ENCODE measurements around the gene ERC1. TPM values are rescaled to one million over a fixed set of nuclear protein-coding genes. Genes with fewer than 3 reads are reported as not detected.

ERC1 gene
- total RNA-seq, 1 experiment from 2014 or later, result 11.3 TPM

GRCh38 chr12:1382151-1382550, 391.1 kb downstream of the ERC1 start:
- DNase-seq (ENCODE audit: low spot score), result no peak

GRCh38 chr12:1382826-1383225, 391.8 kb downstream of the ERC1 start:
- DNase-seq (ENCODE audit: low spot score), result no peak

- no peak for DNase-seq (ENCODE audit: low spot score)
Measured at GRCh38 chr12:1383758-1384157, 392.7 kb downstream of the ERC1 start.

- DNase-seq (ENCODE audit: low spot score), result no peak
Measured at GRCh38 chr12:1384910-1385309, 393.9 kb downstream of the ERC1 start.

- DNase-seq (ENCODE audit: low spot score), result no peak
Measured at GRCh38 chr12:1391722-1392121, 400.7 kb downstream of the ERC1 start.

GRCh38 chr12:1395421-1395955, 404.5 kb downstream of the ERC1 start:
- DNase-seq (ENCODE audit: low spot score), result no peak

GRCh38 chr12:1398673-1399072, 407.6 kb downstream of the ERC1 start:
- DNase-seq (ENCODE audit: low spot score), result peak; percentile 75

GRCh38 chr12:1401891-1402290, 410.9 kb downstream of the ERC1 start:
- no peak for DNase-seq (ENCODE audit: low spot score)

GRCh38 chr12:1403417-1403816, 412.4 kb downstream of the ERC1 start:
- DNase-seq (ENCODE audit: low spot score), result no peak

GRCh38 chr12:1405619-1406018, 414.6 kb downstream of the ERC1 start:
- DNase-seq (ENCODE audit: low spot score), result no peak

GRCh38 chr12:1410794-1411193, 419.8 kb downstream of the ERC1 start:
- no peak for DNase-seq (ENCODE audit: low spot score)

GRCh38 chr12:1413930-1414329, 422.9 kb downstream of the ERC1 start:
- DNase-seq (ENCODE audit: low spot score), result no peak

- DNase-seq (ENCODE audit: low spot score), result no peak
Measured at GRCh38 chr12:1418144-1418543, 427.1 kb downstream of the ERC1 start.

GRCh38 chr12:1419849-1420371, 428.9 kb downstream of the ERC1 start:
- no peak for DNase-seq (ENCODE audit: low spot score)

- DNase-seq (ENCODE audit: low spot score), result no peak
Measured at GRCh38 chr12:1421091-1421846, 430.2 kb downstream of the ERC1 start.

- no peak for DNase-seq (ENCODE audit: low spot score)
Measured at GRCh38 chr12:1422604-1423315, 431.7 kb downstream of the ERC1 start.

GRCh38 chr12:1424674-1425395, 433.8 kb downstream of the ERC1 start:
- DNase-seq (ENCODE audit: low spot score), result no peak

GRCh38 chr12:1425396-1425729, 434.3 kb downstream of the ERC1 start:
- no peak for DNase-seq (ENCODE audit: low spot score)

GRCh38 chr12:1428671-1429070, 437.6 kb downstream of the ERC1 start:
- DNase-seq (ENCODE audit: low spot score), result no peak

GRCh38 chr12:1429980-1430379, 439.0 kb downstream of the ERC1 start:
- DNase-seq (ENCODE audit: low spot score), result peak; percentile 62

- DNase-seq (ENCODE audit: low spot score), result no peak
Measured at GRCh38 chr12:1434296-1434955, 443.4 kb downstream of the ERC1 start.

- DNase-seq (ENCODE audit: low spot score), result no peak
Measured at GRCh38 chr12:1435044-1435443, 444.0 kb downstream of the ERC1 start.

Measured in H4 (cell line).